Endothelial cell of umbilical vein (primary cell): Measurements from ENCODE around the gene RFXANK. TPM values are rescaled to one million over a fixed set of nuclear protein-coding genes. Genes with fewer than 3 reads are reported as not detected.

Experiments used
- BruUV-seq: library from RNA; stranded (reverse); fragments of 400-500 nt; replicated peaks from 2 replicates; lab custom pipeline; 2021; lab: Mats Ljungman, UMichigan
- CTCF ChIA-PET: fragments of 300-600, 350-600 bp; sonication (Branson Sonifier 250); formaldehyde crosslinking; loops from one replicate; lab custom pipeline; 2021; ENCODE audit warnings: antibody characterized with exemption, inconsistent platforms; lab: Charles Lee
- POLR2A ChIA-PET: fragments of 300-600, 350-600 bp; sonication (Branson Sonifier 250); formaldehyde crosslinking; loops from one replicate; lab custom pipeline; 2021; ENCODE audit warnings: antibody characterized with exemption, inconsistent platforms; lab: Charles Lee
- DNase-seq: peaks from one replicate; pipeline ENCODE4 v3.0.0-alpha.2; 2011; ENCODE audit warnings: low read depth, low spot score
- FAIRE-seq: peaks from 2 replicates; lab custom pipeline; 2011; peaks lifted over from hg19 to GRCh38; lab: Jason Lieb, UNC
- H2AFZ ChIP-seq: 2 replicates; pipeline ENCODE4 v1.6.0; 2012; ENCODE audit warnings: low read depth, low read length, control low read depth, inconsistent platforms
- H3K27ac ChIP-seq: 2 replicates; pipeline ENCODE4 v1.5.1; 2011; ENCODE audit warnings: low read depth, mild to moderate bottlenecking, control low read depth, low read length, moderate library complexity; ENCODE audit not compliant: insufficient read depth
- H3K27me3 ChIP-seq, 2 experiments: 2 replicates each; pipeline versions ENCODE4 v1.6.0 to v1.6.1; 2011; ENCODE audit warnings: low read length in 2 of 2, mixed read lengths in 1 of 2; ENCODE audit not compliant: control insufficient read depth in 2 of 2, insufficient read depth in 2 of 2
- H3K36me3 ChIP-seq, 2 experiments: 2 replicates in 1 of 2; 3 replicates in 1 of 2; pipeline ENCODE4 v1.5.1; 2011; ENCODE audit warnings: low read length in 2 of 2, mild to moderate bottlenecking in 1 of 2, moderate library complexity in 1 of 2; ENCODE audit not compliant: control insufficient read depth in 2 of 2, insufficient read depth in 2 of 2; ENCODE audit errors: extremely low read depth in 1 of 2
- H3K4me1 ChIP-seq: 3 replicates; pipeline ENCODE4 v1.5.1; 2011; ENCODE audit warnings: mild to moderate bottlenecking, low read length; ENCODE audit not compliant: control insufficient read depth, insufficient read depth; ENCODE audit errors: extremely low read depth
- H3K4me2 ChIP-seq: 2 replicates; pipeline ENCODE4 v1.6.1; 2011; ENCODE audit warnings: low read length, control low read depth, mixed read lengths; ENCODE audit not compliant: insufficient read depth
- H3K4me3 ChIP-seq, 3 experiments: fragments of 200-600 bp in 1 of 3; sonication (generic), shearing (Covaris generic) in 1 of 3; replicated peaks in 1 of 3; 2 replicates each; pipeline ENCODE4 v1.5.1; 2011 to 2016; ENCODE audit warnings: control low read depth in 3 of 3, low read length in 3 of 3, mild to moderate bottlenecking in 2 of 3, inconsistent platforms in 1 of 3, low read depth in 1 of 3, moderate library complexity in 1 of 3; ENCODE audit not compliant: insufficient read depth in 1 of 3
- H3K79me2 ChIP-seq: 2 replicates; pipeline ENCODE4 v1.6.0; 2012; ENCODE audit warnings: low read length, inconsistent platforms; ENCODE audit not compliant: control insufficient read depth, insufficient read depth
- H3K9ac ChIP-seq: replicated peaks from 2 replicates; pipeline ENCODE3; 2011; ENCODE audit warnings: low read length, control low read depth; ENCODE audit not compliant: insufficient read depth; ENCODE audit errors: extremely low read depth
- H3K9me1 ChIP-seq: replicated peaks from 3 replicates; pipeline ENCODE4 v1.6.0; 2011; ENCODE audit warnings: mild to moderate bottlenecking, low read length; ENCODE audit not compliant: control insufficient read depth, insufficient read depth; ENCODE audit errors: extremely low read depth
- H3K9me3 ChIP-seq: replicated peaks from 2 replicates; pipeline ENCODE4 v1.5.1; 2012; ENCODE audit warnings: low read length, inconsistent platforms; ENCODE audit not compliant: control insufficient read depth, insufficient read depth
- H4K20me1 ChIP-seq: replicated peaks from 2 replicates; pipeline ENCODE3; 2011; ENCODE audit warnings: mild to moderate bottlenecking, low read length; ENCODE audit not compliant: control insufficient read depth, insufficient read depth; ENCODE audit errors: extremely low read depth
- EZH2 ChIP-seq: IDR thresholded peaks from 2 replicates; pipeline ENCODE4 v1.6.1; 2012; ENCODE audit warnings: borderline replicate concordance, low read depth, mild to moderate bottlenecking, moderate library complexity, low read length, inconsistent platforms; ENCODE audit not compliant: severe bottlenecking
- GATA2 ChIP-seq: IDR thresholded peaks from 2 replicates; pipeline ENCODE4 v1.7.0; 2011; ENCODE audit warnings: low read depth, mild to moderate bottlenecking, moderate library complexity, mixed read lengths, low read length; ENCODE audit not compliant: insufficient read length, insufficient read depth
- JUN ChIP-seq: IDR thresholded peaks from 2 replicates; pipeline ENCODE4 v1.6.1; 2011; ENCODE audit warnings: borderline replicate concordance, low read depth; ENCODE audit not compliant: insufficient read length, insufficient read depth
- MYC ChIP-seq: IDR thresholded peaks from one replicate; pipeline ENCODE4 v1.6.1; 2011; ENCODE audit warnings: mild to moderate bottlenecking, low read depth, low read length
- POLR2A ChIP-seq: IDR thresholded peaks from 2 replicates; pipeline ENCODE4 v1.6.1; 2012; ENCODE audit warnings: low read depth, mild to moderate bottlenecking, control low read depth, low read length
- POLR2AphosphoS5 ChIP-seq: IDR thresholded peaks from 2 replicates; pipeline ENCODE4 v1.6.1; 2012; ENCODE audit warnings: low read depth, mild to moderate bottlenecking, control low read depth, low read length, moderate library complexity; ENCODE audit not compliant: insufficient read depth
- dilution Hi-C: fragments of 300-500 bp; cut with MboI; formaldehyde crosslinking; loops from one replicate; pipeline ENCODE4 v1.15.0; 2019; ENCODE audit warnings: low sequenced_read_pairs; ENCODE audit not compliant: extremely low pct_ligation_motif_present
- intact Hi-C: fragments of 100-400 bp; cut with micrococcal nuclease; formaldehyde crosslinking; loops from one replicate; pipeline ENCODE4 v1.10.0; 2022
- polyA plus RNA-seq, 4 experiments: library from polyadenylated mRNA; depleted of rRNA in 3 of 4; stranded (reverse) in 3 of 4; unstranded in 1 of 4; fragments of >200 nt; gene quantifications; 2 replicates each; pipeline versions ENCODE4 v1.2.1 to v1.2.3, GENCODE V29; 2011 to 2012; ENCODE audit warnings: missing spikeins in 1 of 4
- small RNA-seq: library from RNA; depleted of rRNA; stranded (forward); fragments of <200 nt; gene quantifications from one replicate; pipeline ENCODE3, GENCODE V24; 2012; ENCODE audit warnings: low replicate concordance, low read depth; ENCODE audit not compliant: insufficient read depth, insufficient read length
- total RNA-seq: library from RNA; stranded (reverse); gene quantifications from 2 replicates; pipeline ENCODE4 v1.2.3, GENCODE V29; 2021
- TF ChIP-seq, protein P1 (sequence below): IDR thresholded peaks from 2 replicates; pipeline ENCODE4 v1.6.1; 2011; ENCODE audit not compliant: insufficient read depth, insufficient read length
- TF ChIP-seq, protein P2 (sequence below), 2 donors: IDR thresholded peaks; 1 replicate in 1 of 2; 2 replicates in 1 of 2; pipeline ENCODE4 v1.5.1; 2011; ENCODE audit warnings: low read length in 2 of 2, mild to moderate bottlenecking in 2 of 2, moderate library complexity in 2 of 2, control low read depth in 1 of 2, inconsistent platforms in 1 of 2, low read depth in 1 of 2; ENCODE audit not compliant: insufficient read depth in 1 of 2; ENCODE audit errors: extremely low read depth in 1 of 2

RFXANK gene
- total and polyA plus RNA-seq, 2 donors (not counting 3 experiments of a cell fraction or from before 2014, with no cell fraction given): 105 to 124 TPM

DNA sequence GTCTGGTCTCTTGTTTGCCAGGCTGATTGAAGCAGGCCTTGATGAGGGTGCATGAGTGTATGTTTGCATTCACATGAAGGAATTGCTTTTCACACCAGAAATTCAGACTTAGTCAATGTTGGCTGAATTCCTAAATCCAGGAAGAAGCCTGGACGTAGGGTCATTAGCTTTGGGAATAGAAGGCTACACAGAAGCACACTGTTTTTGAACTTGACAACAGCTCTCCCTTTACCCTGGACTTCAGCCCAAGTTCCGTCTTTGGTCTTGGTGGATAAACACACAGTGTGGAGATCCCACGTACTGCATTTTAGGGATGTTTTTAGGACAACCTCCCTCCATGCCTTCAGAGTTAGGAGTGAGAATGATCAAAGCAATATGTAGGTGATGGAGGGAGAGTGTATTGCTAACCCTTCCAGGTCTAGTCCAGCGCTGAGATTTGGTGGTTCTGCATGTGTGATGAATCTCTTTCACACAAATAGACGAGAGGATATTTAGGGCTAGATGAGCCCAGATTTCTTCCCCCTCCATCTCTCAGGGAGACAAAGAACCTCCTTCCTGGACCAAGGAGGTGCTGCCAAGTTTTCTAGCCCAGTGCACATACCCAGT lies 58.2 kb downstream of the RFXANK start:
- no peak for TF ChIP-seq MYC
- no peak for TF ChIP-seq EZH2
- TF ChIP-seq POLR2AphosphoS5: no peak
- TF ChIP-seq, protein P1, sequence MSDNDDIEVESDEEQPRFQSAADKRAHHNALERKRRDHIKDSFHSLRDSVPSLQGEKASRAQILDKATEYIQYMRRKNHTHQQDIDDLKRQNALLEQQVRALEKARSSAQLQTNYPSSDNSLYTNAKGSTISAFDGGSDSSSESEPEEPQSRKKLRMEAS: no peak
- no peak for TF ChIP-seq POLR2A
- TF ChIP-seq JUN: no peak
- TF ChIP-seq, protein P2, sequence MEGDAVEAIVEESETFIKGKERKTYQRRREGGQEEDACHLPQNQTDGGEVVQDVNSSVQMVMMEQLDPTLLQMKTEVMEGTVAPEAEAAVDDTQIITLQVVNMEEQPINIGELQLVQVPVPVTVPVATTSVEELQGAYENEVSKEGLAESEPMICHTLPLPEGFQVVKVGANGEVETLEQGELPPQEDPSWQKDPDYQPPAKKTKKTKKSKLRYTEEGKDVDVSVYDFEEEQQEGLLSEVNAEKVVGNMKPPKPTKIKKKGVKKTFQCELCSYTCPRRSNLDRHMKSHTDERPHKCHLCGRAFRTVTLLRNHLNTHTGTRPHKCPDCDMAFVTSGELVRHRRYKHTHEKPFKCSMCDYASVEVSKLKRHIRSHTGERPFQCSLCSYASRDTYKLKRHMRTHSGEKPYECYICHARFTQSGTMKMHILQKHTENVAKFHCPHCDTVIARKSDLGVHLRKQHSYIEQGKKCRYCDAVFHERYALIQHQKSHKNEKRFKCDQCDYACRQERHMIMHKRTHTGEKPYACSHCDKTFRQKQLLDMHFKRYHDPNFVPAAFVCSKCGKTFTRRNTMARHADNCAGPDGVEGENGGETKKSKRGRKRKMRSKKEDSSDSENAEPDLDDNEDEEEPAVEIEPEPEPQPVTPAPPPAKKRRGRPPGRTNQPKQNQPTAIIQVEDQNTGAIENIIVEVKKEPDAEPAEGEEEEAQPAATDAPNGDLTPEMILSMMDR (IDR thresholded peaks at IDR 0.05; ENCODE audit: extremely low read depth in 1 of 2, insufficient read depth in 1 of 2, low read depth in 1 of 2, low read length in 2 of 2): no peak
- no peak for TF ChIP-seq GATA2
- BruUV-seq: no TSS peak
- Histone ChIP-seq H4K20me1 (no peaks in the 10 kb centered on the region), H3K27me3 (peaks cover 3 to 7% of the 10 kb centered on the region in 2 experiments), H3K79me2 (no peaks in the 10 kb centered on the region), H2AFZ (no peak overlapping the region), H3K4me3 (no peak overlapping the region), H3K9me3 (no peaks in the 10 kb centered on the region), H3K4me1 (no peaks in the 10 kb centered on the region), H3K4me2 (no peak overlapping the region), H3K9me1 (no peaks in the 10 kb centered on the region), H3K9ac (no peak overlapping the region), H3K27ac (no peak overlapping the region), H3K36me3 (no peaks in the 10 kb centered on the region)
- DNase-seq (no peak), FAIRE-seq (no peak)
- intact Hi-C loops: no loop called here
- CTCF ChIA-PET: no interaction called here
- dilution Hi-C loops: no loop called here
- POLR2A ChIA-PET: no interaction called here

Small RNA genes within 50 kb of the gene (small RNA-seq; reads per million reads assigned to genes)
- gene RNU6-1028P: not detected

Other genes with a start within 250 kb of the RFXANK start
- 74.4 and 79.7 TPM in 2 replicates for gene SUGP2, start 158.7 kb upstream of the RFXANK start, total RNA-seq
- 43.3 and 44.6 TPM in 2 replicates for gene SUGP2, start 158.7 kb upstream of the RFXANK start, polyA plus RNA-seq
- 35.4 and 44.7 TPM in 2 replicates for gene ARMC6, start 158.7 kb upstream of the RFXANK start, total RNA-seq
- gene ARMC6, start 158.7 kb upstream of the RFXANK start, polyA plus RNA-seq: 33.9 and 42.4 TPM in 2 replicates
- 6.2 and 8.2 TPM in 2 replicates for gene SLC25A42, start 128.3 kb upstream of the RFXANK start, total RNA-seq
- gene SLC25A42, start 128.3 kb upstream of the RFXANK start, polyA plus RNA-seq: 6.3 and 7.2 TPM in 2 replicates
- 23.3 and 24.1 TPM in 2 replicates for gene TMEM161A, start 53.8 kb upstream of the RFXANK start, total RNA-seq
- gene TMEM161A, start 53.8 kb upstream of the RFXANK start, polyA plus RNA-seq: 54.9 and 72.6 TPM in 2 replicates
- gene MEF2B, start 22.0 kb upstream of the RFXANK start, total RNA-seq: 1.2 and 1.3 TPM in 2 replicates
- gene MEF2B, start 22.0 kb upstream of the RFXANK start, polyA plus RNA-seq: 0.52 and 0.65 TPM in 2 replicates
- gene BORCS8, start 106 bp upstream of the RFXANK start, total RNA-seq: 35.6 and 45.8 TPM in 2 replicates
- 37.4 and 49.7 TPM in 2 replicates for gene BORCS8, start 106 bp upstream of the RFXANK start, polyA plus RNA-seq
- 16.6 and 17.5 TPM in 2 replicates for gene NR2C2AP, start 11.2 kb downstream of the RFXANK start, total RNA-seq
- 11.9 and 13.4 TPM in 2 replicates for gene NR2C2AP, start 11.2 kb downstream of the RFXANK start, polyA plus RNA-seq
- not detected in 2 replicates for gene NCAN, start 19.7 kb downstream of the RFXANK start, total RNA-seq
- gene NCAN, start 19.7 kb downstream of the RFXANK start, polyA plus RNA-seq: not detected in 2 replicates
- gene TM6SF2, start 81.0 kb downstream of the RFXANK start, total RNA-seq: not detected in 2 replicates
- gene TM6SF2, start 81.0 kb downstream of the RFXANK start, polyA plus RNA-seq: 0.10 and 0.21 TPM in 2 replicates
- gene SUGP1, start 128.3 kb downstream of the RFXANK start, total RNA-seq: 59.9 and 64.7 TPM in 2 replicates
- gene SUGP1, start 128.3 kb downstream of the RFXANK start, polyA plus RNA-seq: 38.2 and 41.0 TPM in 2 replicates
- gene MAU2, start 128.6 kb downstream of the RFXANK start, total RNA-seq: 57.3 and 70.0 TPM in 2 replicates
- 36.9 and 43.4 TPM in 2 replicates for gene MAU2, start 128.6 kb downstream of the RFXANK start, polyA plus RNA-seq
- gene GATAD2A, start 213.4 kb downstream of the RFXANK start, total RNA-seq: 134 and 138 TPM in 2 replicates
- gene GATAD2A, start 213.4 kb downstream of the RFXANK start, polyA plus RNA-seq: 26.2 and 27.3 TPM in 2 replicates